Astrocyte of the cerebellum (primary cell): ENCODE results near the gene SHLD1.
A peak's percentile ranks its signal among the peaks of the same experiment; 100 is the strongest.

Source experiments
- DNase-seq: peaks from one replicate; pipeline ENCODE4 v3.0.0-alpha.2; 2011; ENCODE audit warnings: low read depth
- H3K4me3 ChIP-seq: 2 replicates; pipeline ENCODE4 v1.5.1; 2011; ENCODE audit warnings: mild to moderate bottlenecking, low read depth, low read length, moderate library complexity
- CTCF ChIP-seq: IDR thresholded peaks from 2 replicates; pipeline ENCODE4 v1.5.1; 2012; ENCODE audit warnings: low read length, low read depth, moderate library complexity, mild to moderate bottlenecking; ENCODE audit errors: missing control alignments
- in situ Hi-C: cut with HindIII; loops from 2 replicates; pipeline ENCODE4 v1.10.0; 2017; ENCODE audit warnings: low sequenced_read_pairs

Gene SHLD1

GRCh38 chr20:5786930-5787795 lies 37.0 kb downstream of the SHLD1 start:
- in situ Hi-C loops, result loop anchor here (25.0 kb wide), 1 partner anchor 225 kb away; no protein-coding TSS in a partner anchor
- no peak for TF ChIP-seq CTCF
- no peak overlapping the region for H3K4me3 ChIP-seq
- peak; percentile 71 for DNase-seq

- no peak overlapping the region for H3K4me3 ChIP-seq
- in situ Hi-C loops, result loop anchor here (25.0 kb wide), 1 partner anchor 225 kb away; no protein-coding TSS in a partner anchor
- TF ChIP-seq CTCF, result no peak
- no peak for DNase-seq
These were observed 37.6 kb downstream of the SHLD1 start for GRCh38 chr20:5787796-5788165.

- TF ChIP-seq CTCF, result peak; percentile 83
- in situ Hi-C loops, result loop anchor here (25.0 kb wide), 1 partner anchor 226 kb away; no protein-coding TSS in a partner anchor
- peak; percentile 83 for DNase-seq
- no peak overlapping the region for H3K4me3 ChIP-seq
These were observed 38.2 kb downstream of the SHLD1 start for GRCh38 chr20:5788385-5788895.

- TF ChIP-seq CTCF, result no peak
- in situ Hi-C loops, result loop anchor here (25.0 kb wide), 1 partner anchor 228 kb away; no protein-coding TSS in a partner anchor
- DNase-seq, result no peak
- no peak overlapping the region for H3K4me3 ChIP-seq
These were observed 39.6 kb downstream of the SHLD1 start for GRCh38 chr20:5789827-5790226.

- no peak overlapping the region for H3K4me3 ChIP-seq
- in situ Hi-C loops, result loop anchor here (25.0 kb wide), 1 partner anchor 232 kb away; no protein-coding TSS in a partner anchor
- no peak for TF ChIP-seq CTCF
- no peak for DNase-seq
These were observed 43.7 kb downstream of the SHLD1 start for GRCh38 chr20:5793916-5794315.

GRCh38 chr20:5796331-5797040 lies 46.3 kb downstream of the SHLD1 start:
- in situ Hi-C loops, result loop anchor here (25.0 kb wide), 1 partner anchor 234 kb away; no protein-coding TSS in a partner anchor
- no peak overlapping the region for H3K4me3 ChIP-seq
- no peak for DNase-seq
- TF ChIP-seq CTCF, result no peak
